Activated T-helper 2 cell treated with anti-CD3 and anti-CD28 coated beads, Interferon-gamma antibody, Interleukin-2, Interleukin-4, amounts not matched to agents 10 μg/mL and 5 μg/mL and 100 μg/mL, durations not matched to agents 14 hours and 24 hours and 36 hours (primary cell): ENCODE measurements around the gene PARPBP. TPM values are rescaled to one million over a fixed set of nuclear protein-coding genes. Genes with fewer than 3 reads are reported as not detected.
"Not testable (repeated sequence)": the region's sequence is repeated elsewhere in the genome, so short reads cannot be mapped to it uniquely, and the experiment has no call there.

Source experiments
- DNase-seq: peaks from one replicate; pipeline ENCODE4 v3.0.0; 2021; ENCODE audit warnings: low spot score
- H3K27ac Mint-ChIP-seq: one replicate; pipeline ENCODE4 v1.8.0; 2021; ENCODE audit warnings: mixed read lengths
- H3K27me3 Mint-ChIP-seq: one replicate; pipeline ENCODE4 v1.8.0; 2021; ENCODE audit warnings: low read depth, mixed read lengths
- H3K36me3 Mint-ChIP-seq: one replicate; pipeline ENCODE4 v1.8.0; 2021; ENCODE audit warnings: low read depth, mixed read lengths
- H3K4me1 Mint-ChIP-seq: one replicate; pipeline ENCODE4 v1.8.0; 2021; ENCODE audit warnings: low read depth, mixed read lengths
- H3K4me3 Mint-ChIP-seq: one replicate; pipeline ENCODE4 v1.8.0; 2021; ENCODE audit warnings: low read depth, mild to moderate bottlenecking, moderate library complexity, mixed read lengths
- H3K9me3 Mint-ChIP-seq: one replicate; pipeline ENCODE4 v1.8.0; 2021; ENCODE audit warnings: mixed read lengths
- intact Hi-C: fragments of 100-400 bp; cut with micrococcal nuclease; formaldehyde crosslinking; loops from one replicate; pipeline ENCODE4 v1.15.1; 2023
- total RNA-seq: library from RNA; stranded (reverse); gene quantifications from 2 replicates; pipeline ENCODE4 v1.2.3, GENCODE V29; 2022

PARPBP gene
- total RNA-seq, 1 donor from 2014 or later = 27.4 TPM

GRCh38 chr12:102220736-102221135 lies 100.8 kb downstream of the PARPBP start:
- no peak for DNase-seq
- no peaks in the 10 kb centered on the region for H3K4me1 Mint-ChIP-seq
- no peak overlapping the region for H3K27ac Mint-ChIP-seq
- H3K9me3 Mint-ChIP-seq = no peaks in the 10 kb centered on the region
- intact Hi-C loops = no loop called here
- H3K36me3 Mint-ChIP-seq = no peaks in the 10 kb centered on the region
- H3K4me3 Mint-ChIP-seq = no peak overlapping the region
- H3K27me3 Mint-ChIP-seq = no peaks in the 10 kb centered on the region

- no peak for DNase-seq
- Mint-ChIP-seq H3K4me1 (no peaks in the 10 kb centered on the region), H3K27ac (no peak overlapping the region), H3K27me3 (peaks cover 14% of the 10 kb centered on the region), H3K36me3 (no peaks in the 10 kb centered on the region), H3K9me3 (no peaks in the 10 kb centered on the region), H3K4me3 (no peak overlapping the region)
- intact Hi-C loops = no loop called here
These were observed 108.0 kb downstream of the PARPBP start for GRCh38 chr12:102227954-102228353.

GRCh38 chr12:102232036-102232435 lies 112.1 kb downstream of the PARPBP start:
- Mint-ChIP-seq H3K9me3 (no peaks in the 10 kb centered on the region), H3K36me3 (no peaks in the 10 kb centered on the region), H3K27me3 (peaks cover 22% of the 10 kb centered on the region), H3K4me3 (no peak overlapping the region), H3K27ac (no peak overlapping the region), H3K4me1 (no peaks in the 10 kb centered on the region)
- intact Hi-C loops = no loop called here
- DNase-seq = no peak

GRCh38 chr12:102232446-102232845 lies 112.5 kb downstream of the PARPBP start:
- Mint-ChIP-seq H3K4me3 (no peak overlapping the region), H3K27me3 (peaks cover 22% of the 10 kb centered on the region), H3K27ac (no peak overlapping the region), H3K4me1 (no peaks in the 10 kb centered on the region), H3K9me3 (no peaks in the 10 kb centered on the region), H3K36me3 (no peaks in the 10 kb centered on the region)
- DNase-seq = no peak
- intact Hi-C loops = no loop called here

- DNase-seq = no peak
- H3K36me3 Mint-ChIP-seq = no peaks in the 10 kb centered on the region
- no peak overlapping the region for H3K27ac Mint-ChIP-seq
- H3K4me1 Mint-ChIP-seq = no peaks in the 10 kb centered on the region
- intact Hi-C loops = no loop called here
- peaks cover 18% of the 10 kb centered on the region for H3K27me3 Mint-ChIP-seq
- no peaks in the 10 kb centered on the region for H3K9me3 Mint-ChIP-seq
- H3K4me3 Mint-ChIP-seq = no peak overlapping the region
These were observed 114.6 kb downstream of the PARPBP start for GRCh38 chr12:102234599-102234998.

GRCh38 chr12:102240859-102241258 lies 120.9 kb downstream of the PARPBP start:
- DNase-seq, H3K27ac Mint-ChIP-seq, H3K27me3 Mint-ChIP-seq, H3K9me3 Mint-ChIP-seq, H3K4me3 Mint-ChIP-seq, H3K36me3 Mint-ChIP-seq, intact Hi-C loops, H3K4me1 Mint-ChIP-seq: not testable (repeated sequence)

Other genes with a start within 250 kb of the PARPBP start
- 3.0 and 3.4 TPM in 2 replicates for gene DRAM1, start 242.6 kb upstream of the PARPBP start, total RNA-seq
- gene WASHC3, start 58.2 kb upstream of the PARPBP start, total RNA-seq = 34.0 and 39.0 TPM in 2 replicates
- gene NUP37, start 69 bp upstream of the PARPBP start, total RNA-seq = 93.1 and 93.9 TPM in 2 replicates
- gene PMCH, start 77.7 kb downstream of the PARPBP start, total RNA-seq = 210 and 221 TPM in 2 replicates